Thyroid gland (tissue), 4 donors: ENCODE results near the gene CSMD2.

ENCODE experiments used
- POLR2A ChIP-seq, 2 donors: fragments of 450-650 bp; IDR thresholded peaks; one replicate each; pipeline ENCODE4 v1.6.1; 2017; ENCODE audit warnings: antibody characterized with exemption in 2 of 2, mild to moderate bottlenecking in 2 of 2, moderate library complexity in 1 of 2
- TF ChIP-seq, protein P1 (sequence below), 6 experiments: fragments of 200-600 bp in 3 of 6; fragments of 450-650 bp in 3 of 6; sonication (generic) in 3 of 6; IDR thresholded peaks; one replicate each; pipeline ENCODE4 v1.5.1; 2016 to 2019; ENCODE audit warnings: antibody characterized with exemption in 6 of 6, mild to moderate bottlenecking in 2 of 6, inconsistent platforms in 1 of 6, moderate library complexity in 1 of 6

DNA sequence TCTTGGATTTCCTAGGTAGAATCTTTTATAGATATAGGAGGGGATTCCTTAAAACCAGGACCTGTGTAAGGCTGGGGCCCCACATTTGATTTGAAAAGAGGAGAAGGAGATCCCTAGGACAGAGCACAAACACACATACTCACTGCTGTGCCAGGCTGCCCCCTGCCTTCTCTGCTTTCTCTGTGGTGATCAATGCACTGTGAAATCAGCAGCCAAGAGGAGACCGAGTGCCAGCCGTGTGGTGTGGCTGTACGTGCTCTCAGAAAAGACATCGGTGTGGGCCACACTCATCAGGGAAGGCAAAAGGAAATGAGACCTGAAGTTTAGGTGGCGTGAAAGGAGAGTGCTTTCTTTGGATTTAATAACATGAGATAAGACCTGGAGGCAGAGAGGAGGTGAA is 498.4 kb downstream of the CSMD2 start:
- no peak for TF ChIP-seq POLR2A (IDR thresholded peaks at IDR 0.05)
- TF ChIP-seq, protein P1, sequence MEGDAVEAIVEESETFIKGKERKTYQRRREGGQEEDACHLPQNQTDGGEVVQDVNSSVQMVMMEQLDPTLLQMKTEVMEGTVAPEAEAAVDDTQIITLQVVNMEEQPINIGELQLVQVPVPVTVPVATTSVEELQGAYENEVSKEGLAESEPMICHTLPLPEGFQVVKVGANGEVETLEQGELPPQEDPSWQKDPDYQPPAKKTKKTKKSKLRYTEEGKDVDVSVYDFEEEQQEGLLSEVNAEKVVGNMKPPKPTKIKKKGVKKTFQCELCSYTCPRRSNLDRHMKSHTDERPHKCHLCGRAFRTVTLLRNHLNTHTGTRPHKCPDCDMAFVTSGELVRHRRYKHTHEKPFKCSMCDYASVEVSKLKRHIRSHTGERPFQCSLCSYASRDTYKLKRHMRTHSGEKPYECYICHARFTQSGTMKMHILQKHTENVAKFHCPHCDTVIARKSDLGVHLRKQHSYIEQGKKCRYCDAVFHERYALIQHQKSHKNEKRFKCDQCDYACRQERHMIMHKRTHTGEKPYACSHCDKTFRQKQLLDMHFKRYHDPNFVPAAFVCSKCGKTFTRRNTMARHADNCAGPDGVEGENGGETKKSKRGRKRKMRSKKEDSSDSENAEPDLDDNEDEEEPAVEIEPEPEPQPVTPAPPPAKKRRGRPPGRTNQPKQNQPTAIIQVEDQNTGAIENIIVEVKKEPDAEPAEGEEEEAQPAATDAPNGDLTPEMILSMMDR (IDR thresholded peaks at IDR 0.05) = no peak
